Measurements from ENCODE around the gene OPCML.

- no peak for TF ChIP-seq POLR2AphosphoS5 (IDR thresholded peaks at IDR 0.05; ENCODE audit: low read depth, low read length)
- no peak for TF ChIP-seq CTCF (IDR thresholded peaks at IDR 0.05)
These were observed 385.5 kb downstream of the OPCML start for GRCh38 chr11:133146697-133147306.
